D721Med (cell line): ENCODE results near the gene SLC35E4.

Source experiments
- DNase-seq: peaks from one replicate; pipeline ENCODE4 v3.0.0; 2011; ENCODE audit warnings: low spot score; ENCODE audit not compliant: insufficient read length
- FAIRE-seq: peaks from 2 replicates; lab custom pipeline; 2011; peaks lifted over from hg19 to GRCh38; lab: Jason Lieb, UNC
- CTCF ChIP-seq: IDR thresholded peaks from 2 replicates; pipeline ENCODE4 v1.5.1; 2012; ENCODE audit warnings: mild to moderate bottlenecking, control low read depth; ENCODE audit not compliant: insufficient read depth; ENCODE audit errors: missing control alignments

The SLC35E4 gene

GRCh38 chr22:30694640-30695350 lies 59.2 kb downstream of the SLC35E4 start, which contains the start of gene OSBP2:
OSBP2 (plus strand) TSS chr22:30694874; CDS start chr22:30694910, 36 bp downstream.
- no peak for DNase-seq
- TF ChIP-seq CTCF, result no peak
- FAIRE-seq, result no peak

- TF ChIP-seq CTCF, result no peak
- DNase-seq, result no peak
- no peak for FAIRE-seq
Observed at GRCh38 chr22:30695351-30695851, 59.8 kb downstream of the SLC35E4 start.

- no peak for TF ChIP-seq CTCF
- DNase-seq (no peak), FAIRE-seq (no peak)
Observed at GRCh38 chr22:30695871-30696655, 60.5 kb downstream of the SLC35E4 start.
